PC-3 (cell line): ENCODE measurements around the gene NIN. TPM values are rescaled to one million over a fixed set of nuclear protein-coding genes. Genes with fewer than 3 reads are reported as not detected.

Experiments used
- ATAC-seq: fragments of 200-7000 bp; cut with Tn5 transposase; 2 replicates; pipeline ENCODE4 v1.9.1; 2020; ENCODE audit warnings: mild to moderate bottlenecking, moderate library complexity
- BruUV-seq: library from RNA; stranded (reverse); fragments of 400-500 nt; replicated peaks from 2 replicates; lab custom pipeline; 2021; lab: Mats Ljungman, UMichigan
- CTCF ChIA-PET: fragments of 300-600 bp; sonication (Branson Sonifier 250); formaldehyde crosslinking; loops from one replicate; lab custom pipeline; 2022; ENCODE audit warnings: antibody characterized with exemption; lab: Charles Lee
- POLR2A ChIA-PET: fragments of 300-600 bp; sonication (Branson Sonifier 250); formaldehyde crosslinking; loops from one replicate; lab custom pipeline; 2022; ENCODE audit warnings: antibody characterized with exemption; ENCODE audit not compliant: unreplicated experiment; lab: Charles Lee
- DNase-seq: peaks from one replicate; pipeline ENCODE4 v3.0.0-alpha.2; 2015
- H2AFZ ChIP-seq: fragments of 300-600 bp; sonication (generic); 2 replicates; pipeline ENCODE4 v1.6.0; 2016; ENCODE audit warnings: antibody characterized with exemption, low read length
- H3F3A ChIP-seq: fragments of 300-600 bp; sonication (generic); one replicate; pipeline ENCODE4 v1.6.0; 2017; ENCODE audit warnings: antibody characterized with exemption, low read length, control low read depth, mild to moderate bottlenecking; ENCODE audit not compliant: unreplicated experiment
- H3K27ac ChIP-seq: fragments of 300-600 bp; sonication (generic); 2 replicates; pipeline ENCODE4 v1.5.1; 2016; ENCODE audit warnings: mild to moderate bottlenecking, low read length
- H3K27me3 ChIP-seq: fragments of 300-600 bp; sonication (generic); 2 replicates; pipeline ENCODE4 v1.6.1; 2016; ENCODE audit warnings: low read length, mixed read lengths
- H3K36me3 ChIP-seq: fragments of 300-600 bp; sonication (generic); 2 replicates; pipeline ENCODE4 v1.6.1; 2016; ENCODE audit warnings: low read depth, mixed run types, low read length, mixed read lengths
- H3K4me1 ChIP-seq: fragments of 300-600 bp; sonication (generic); 2 replicates; pipeline ENCODE4 v1.5.1; 2016; ENCODE audit warnings: low read length; ENCODE audit not compliant: insufficient read depth
- H3K4me2 ChIP-seq: fragments of 300-600 bp; sonication (generic); 2 replicates; pipeline ENCODE4 v1.6.0; 2016; ENCODE audit warnings: low read length
- H3K4me3 ChIP-seq: fragments of 300-600 bp; sonication (generic); 2 replicates; pipeline ENCODE4 v1.5.1; 2016; ENCODE audit warnings: mild to moderate bottlenecking, low read length, mixed read lengths
- H3K79me2 ChIP-seq: fragments of 300-600 bp; sonication (generic); 2 replicates; pipeline ENCODE4 v1.6.1; 2017; ENCODE audit warnings: low read length, mixed read lengths
- H3K9ac ChIP-seq: fragments of 300-600 bp; sonication (generic); 2 replicates; pipeline ENCODE4 v1.6.0; 2016; ENCODE audit warnings: mild to moderate bottlenecking, low read length
- H3K9me2 ChIP-seq: fragments of 300-600 bp; sonication (generic); replicated peaks from 2 replicates; pipeline ENCODE4 v1.6.1; 2016; ENCODE audit warnings: mixed run types, low read length, mixed read lengths
- H3K9me3 ChIP-seq: fragments of 300-600 bp; sonication (generic); 2 replicates; pipeline ENCODE4 v1.6.1; 2016; ENCODE audit warnings: low read length, mixed read lengths
- H4K20me1 ChIP-seq: fragments of 300-600 bp; sonication (generic); 2 replicates; pipeline ENCODE4 v1.6.1; 2016; ENCODE audit warnings: low read length, mixed read lengths
- EZH2 ChIP-seq: fragments of 300-600 bp; sonication (generic); IDR thresholded peaks from one replicate; pipeline ENCODE4 v1.6.1; 2017; ENCODE audit warnings: antibody characterized with exemption, mild to moderate bottlenecking, low read length; ENCODE audit not compliant: unreplicated experiment
- EZH2phosphoT487 ChIP-seq: fragments of 300-600 bp; sonication (generic); IDR thresholded peaks from 2 replicates; pipeline ENCODE4 v1.6.1; 2018; ENCODE audit warnings: mild to moderate bottlenecking, antibody characterized with exemption, low read length, borderline replicate concordance
- intact Hi-C: fragments of 100-400 bp; cut with micrococcal nuclease; formaldehyde crosslinking; loops from 2 replicates; pipeline ENCODE4 v1.9.0; 2023
- total RNA-seq: library from RNA; depleted of rRNA; stranded (reverse); fragments of >200 nt; gene quantifications from 2 replicates; pipeline ENCODE4 v1.2.3, GENCODE V29; 2014
- TF ChIP-seq, protein P1 (sequence below): fragments of 300-600 bp; sonication (generic); conservative IDR thresholded peaks from 2 replicates; pipeline ENCODE4 v1.5.1; 2017; ENCODE audit warnings: antibody characterized with exemption, low read depth, mild to moderate bottlenecking, low read length

NIN gene
- total RNA-seq, 1 experiment from 2014 or later = 34.3 TPM

DNA sequence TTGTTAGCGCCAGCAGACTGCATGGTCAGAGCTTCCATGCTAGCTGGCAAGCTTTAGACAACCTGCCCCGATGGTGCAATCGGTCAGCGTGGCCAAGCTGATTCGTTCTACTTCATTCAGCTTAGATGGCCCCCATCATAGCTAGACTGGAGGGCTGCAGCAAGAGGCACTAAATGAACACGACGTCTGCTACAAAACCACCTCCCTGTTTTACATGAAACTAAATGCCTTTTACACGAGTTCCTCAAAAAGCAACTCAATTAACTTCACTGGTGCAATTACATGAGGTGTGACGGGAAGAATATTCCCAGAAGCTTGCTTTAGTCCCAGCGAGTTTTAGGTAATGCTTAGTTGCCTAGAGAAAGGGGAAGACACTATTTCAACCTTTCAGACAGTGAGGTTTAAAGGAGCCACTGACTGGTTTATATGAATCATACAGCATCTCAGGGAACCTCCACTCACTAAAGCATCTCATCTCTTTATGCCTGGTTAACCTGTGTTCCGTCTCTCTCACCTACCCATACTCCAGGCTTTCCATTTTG lies 8.4 kb downstream of the NIN start:
- BruUV-seq = no TSS peak

DNA sequence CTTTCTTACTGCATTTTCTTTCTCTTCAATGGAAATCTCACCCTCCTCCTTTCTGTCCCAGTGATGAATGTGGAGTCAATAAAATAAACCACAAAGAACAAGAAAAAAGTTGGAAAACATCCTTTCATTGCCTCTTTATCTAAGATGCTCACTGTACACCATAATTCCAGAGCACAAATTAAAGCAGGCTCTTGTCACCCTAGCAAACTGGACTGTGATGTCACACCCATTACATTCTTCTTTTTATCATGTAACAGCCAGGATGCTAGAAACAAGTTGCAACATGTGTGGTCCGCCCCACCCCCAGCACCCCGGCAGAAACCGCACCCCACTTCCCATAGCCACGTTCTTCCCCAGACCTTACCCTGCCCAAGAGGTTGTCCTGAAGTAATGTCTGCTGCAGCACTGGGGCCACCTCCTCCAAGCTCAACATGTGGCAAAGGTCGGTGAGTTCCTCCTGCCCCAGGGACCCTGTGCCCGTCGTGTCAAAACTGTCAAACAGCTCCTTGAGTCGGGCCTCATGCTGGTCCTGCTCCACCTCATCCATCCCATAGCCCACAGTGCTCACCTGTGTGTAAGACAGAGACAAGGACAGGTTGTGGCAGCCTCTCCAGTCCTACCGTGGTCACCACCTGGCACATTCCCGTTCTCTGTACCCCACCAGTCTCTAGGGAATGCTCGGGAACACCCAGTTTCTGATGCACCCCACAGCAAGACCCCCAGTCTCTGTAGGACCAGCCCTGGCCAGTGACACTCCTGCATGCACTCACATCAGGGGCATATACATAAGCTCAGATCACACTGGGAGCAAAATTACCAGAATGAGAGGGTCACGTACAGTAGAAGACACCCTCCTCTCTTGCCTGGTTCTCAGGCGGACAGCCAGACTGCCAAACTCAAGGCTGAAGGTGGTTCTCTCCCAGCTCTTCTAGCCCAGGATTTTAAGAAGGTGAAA lies 9.2 kb downstream of the NIN start:
- BruUV-seq = no TSS peak
- Histone ChIP-seq H3K4me1 (peaks cover 20% of the 10 kb centered on the region), H4K20me1 (0 out of 2 replicates have a peak, but pooled peaks cover 8% of the 10 kb centered on the region), H3K9me3 (no peaks in the 10 kb centered on the region), H3K9ac (no peak overlapping the region), H3K4me3 (no peak overlapping the region), H3K27me3 (no peaks in the 10 kb centered on the region), H3F3A (no peaks in the 10 kb centered on the region), H3K4me2 (no peak overlapping the region), H3K79me2 (peaks cover 60% of the 10 kb centered on the region), H3K27ac (peak overlapping the region; percentile 9; the same call in 1 of the 2 replicates), H3K36me3 (no peaks in the 10 kb centered on the region; the same call in 1 of the 2 replicates), H2AFZ (no peak overlapping the region), H3K9me2 (no peaks in the 10 kb centered on the region)
- ATAC-seq (peak; percentile 45), DNase-seq (no peak)
- POLR2A ChIA-PET = interaction anchor here (0.6 to 0.7 kb wide), 3 partner anchors 19 to 39 kb away, joined by 3 to 7 read pairs (median 3); no protein-coding TSS in a partner anchor
- CTCF ChIA-PET = no interaction called here
- intact Hi-C loops = loop anchor here (1.0 to 2.0 kb wide), 3 partner anchors 21 to 39 kb away; no protein-coding TSS in a partner anchor
- TF ChIP-seq EZH2phosphoT487 (no peak), EZH2 (no peak)
- TF ChIP-seq, protein P1, sequence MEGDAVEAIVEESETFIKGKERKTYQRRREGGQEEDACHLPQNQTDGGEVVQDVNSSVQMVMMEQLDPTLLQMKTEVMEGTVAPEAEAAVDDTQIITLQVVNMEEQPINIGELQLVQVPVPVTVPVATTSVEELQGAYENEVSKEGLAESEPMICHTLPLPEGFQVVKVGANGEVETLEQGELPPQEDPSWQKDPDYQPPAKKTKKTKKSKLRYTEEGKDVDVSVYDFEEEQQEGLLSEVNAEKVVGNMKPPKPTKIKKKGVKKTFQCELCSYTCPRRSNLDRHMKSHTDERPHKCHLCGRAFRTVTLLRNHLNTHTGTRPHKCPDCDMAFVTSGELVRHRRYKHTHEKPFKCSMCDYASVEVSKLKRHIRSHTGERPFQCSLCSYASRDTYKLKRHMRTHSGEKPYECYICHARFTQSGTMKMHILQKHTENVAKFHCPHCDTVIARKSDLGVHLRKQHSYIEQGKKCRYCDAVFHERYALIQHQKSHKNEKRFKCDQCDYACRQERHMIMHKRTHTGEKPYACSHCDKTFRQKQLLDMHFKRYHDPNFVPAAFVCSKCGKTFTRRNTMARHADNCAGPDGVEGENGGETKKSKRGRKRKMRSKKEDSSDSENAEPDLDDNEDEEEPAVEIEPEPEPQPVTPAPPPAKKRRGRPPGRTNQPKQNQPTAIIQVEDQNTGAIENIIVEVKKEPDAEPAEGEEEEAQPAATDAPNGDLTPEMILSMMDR = no peak

More for the DNA sequence above, 8.4 kb downstream of the NIN start:
- H3K4me2 ChIP-seq = no peak overlapping the region
- H3K9ac ChIP-seq = no peak overlapping the region
- no peaks in the 10 kb centered on the region for H3K27me3 ChIP-seq
- H3K4me1 ChIP-seq = peaks cover 20% of the 10 kb centered on the region
- DNase-seq = no peak
- ATAC-seq = peak; percentile 65
- H3K27ac ChIP-seq = peak overlapping the region; percentile 9; the same call in 1 of the 2 replicates
- no peaks in the 10 kb centered on the region for H3K9me2 ChIP-seq
- no peak overlapping the region for H3K4me3 ChIP-seq
- no peaks in the 10 kb centered on the region for H3K9me3 ChIP-seq
- H3F3A ChIP-seq = no peaks in the 10 kb centered on the region
- intact Hi-C loops = loop anchor here (2.0 kb wide), 1 partner anchor 22 kb away; no protein-coding TSS in a partner anchor
- CTCF ChIA-PET = interaction anchor here (0.5 to 1.4 kb wide), 3 partner anchors 38 to 637 kb away, joined by 3 to 13 read pairs (median 4); no protein-coding TSS in a partner anchor
- no peak overlapping the region for H2AFZ ChIP-seq
- no peaks in the 10 kb centered on the region; the same call in 1 of the 2 replicates for H3K36me3 ChIP-seq
- TF ChIP-seq EZH2 (no peak), EZH2phosphoT487 (no peak)
- TF ChIP-seq, protein P1 = no peak
- peaks cover 66% of the 10 kb centered on the region for H3K79me2 ChIP-seq
- 0 out of 2 replicates have a peak, but pooled peaks cover 8% of the 10 kb centered on the region for H4K20me1 ChIP-seq
- POLR2A ChIA-PET = interaction anchor here (0.6 to 1.1 kb wide), 3 partner anchors 29 to 108 kb away, joined by 3 to 5 read pairs (median 5); no protein-coding TSS in a partner anchor
